ENCODE results near the gene AMN. TPM values are rescaled to one million over a fixed set of nuclear protein-coding genes. Genes with fewer than 3 reads are reported as not detected.

Gene AMN
- total RNA-seq, 4 donors from 2014 or later = 89.1 to 1,110 (median 806) TPM

GRCh38 chr14:102914474-102915291 is 7.8 kb upstream of the AMN start:
- Histone ChIP-seq H3K27me3 (no peaks in the 10 kb centered on the region), H3K27ac (peak overlapping the region in 1 of 4 donors; percentile 42), H3K36me3 (no peaks in the 10 kb centered on the region), H3K4me3 (no peak overlapping the region), H3K9me3 (no peaks in the 10 kb centered on the region), H3K4me1 (peaks cover 0 to 44% (median 5%) of the 10 kb centered on the region in 4 donors)
- no peak for TF ChIP-seq CTCF (IDR thresholded peaks at IDR 0.05)
- no peak for TF ChIP-seq POLR2A (IDR thresholded peaks at IDR 0.05)
- peak in 2 of 3 donors; percentile 45 to 55 for DNase-seq

GRCh38 chr14:102915292-102916110 is 7.0 kb upstream of the AMN start:
- Histone ChIP-seq H3K4me3 (no peak overlapping the region), H3K9me3 (no peaks in the 10 kb centered on the region), H3K27ac (peak overlapping the region in 1 of 4 donors; percentile 60), H3K27me3 (no peaks in the 10 kb centered on the region), H3K4me1 (peaks cover 0 to 44% (median 5%) of the 10 kb centered on the region in 4 donors), H3K36me3 (no peaks in the 10 kb centered on the region)
- DNase-seq = peak in 1 of 3 donors; percentile 36
- TF ChIP-seq CTCF (IDR thresholded peaks at IDR 0.05) (no peak), POLR2A (IDR thresholded peaks at IDR 0.05) (no peak)

- H3K9me3 ChIP-seq = no peaks in the 10 kb centered on the region
- no peak overlapping the region for H3K4me3 ChIP-seq
- peaks cover 0 to 44% (median 5%) of the 10 kb centered on the region in 4 donors for H3K4me1 ChIP-seq
- TF ChIP-seq POLR2A (IDR thresholded peaks at IDR 0.05) (no peak), CTCF (IDR thresholded peaks at IDR 0.05) (no peak)
- peak overlapping the region in 2 of 4 donors; percentile 44 to 77 for H3K27ac ChIP-seq
- no peaks in the 10 kb centered on the region for H3K27me3 ChIP-seq
- peak in 1 of 3 donors; percentile 40 for DNase-seq
- H3K36me3 ChIP-seq = no peaks in the 10 kb centered on the region
These were observed 6.0 kb upstream of the AMN start for GRCh38 chr14:102916347-102917055.

- H3K4me1 ChIP-seq = peaks cover 0 to 44% (median 5%) of the 10 kb centered on the region in 4 donors
- DNase-seq = peak in 2 of 3 donors; percentile 81 to 84
- H3K9me3 ChIP-seq = no peaks in the 10 kb centered on the region
- peak overlapping the region in 2 of 4 donors; percentile 68 to 77 for H3K27ac ChIP-seq
- no peak overlapping the region for H3K4me3 ChIP-seq
- H3K36me3 ChIP-seq = no peaks in the 10 kb centered on the region
- no peaks in the 10 kb centered on the region for H3K27me3 ChIP-seq
- TF ChIP-seq CTCF (IDR thresholded peaks at IDR 0.05) = no peak
- TF ChIP-seq POLR2A (IDR thresholded peaks at IDR 0.05) = no peak
These were observed 5.4 kb upstream of the AMN start for GRCh38 chr14:102917056-102917385.

- H3K9me3 ChIP-seq = no peaks in the 10 kb centered on the region
- H3K4me1 ChIP-seq = peaks cover 0 to 47% (median 6%) of the 10 kb centered on the region in 4 donors
- no peak overlapping the region for H3K4me3 ChIP-seq
- H3K27ac ChIP-seq = peak overlapping the region in 2 of 4 donors; percentile 68 to 77
- H3K27me3 ChIP-seq = peaks cover 0 to 4% of the 10 kb centered on the region in 2 donors
- H3K36me3 ChIP-seq = no peaks in the 10 kb centered on the region
- DNase-seq = peak; percentile 76 to 89 (median 87)
- TF ChIP-seq CTCF (IDR thresholded peaks at IDR 0.05) = peak; percentile 50 to 66 (median 57)
- no peak for TF ChIP-seq POLR2A (IDR thresholded peaks at IDR 0.05)
These were observed 4.8 kb upstream of the AMN start for GRCh38 chr14:102917469-102918211.

Data from Peyer's patch (tissue), 4 donors.